GM18517 (cell line): ENCODE data around the gene MMP28.

Experiments
- ATAC-seq: cut with Tn5 transposase; IDR thresholded peaks from one replicate; pipeline ENCODE4 v1.9.1; 2021; ENCODE audit warnings: mild to moderate bottlenecking, moderate library complexity; ENCODE audit not compliant: unreplicated experiment

Gene MMP28

DNA sequence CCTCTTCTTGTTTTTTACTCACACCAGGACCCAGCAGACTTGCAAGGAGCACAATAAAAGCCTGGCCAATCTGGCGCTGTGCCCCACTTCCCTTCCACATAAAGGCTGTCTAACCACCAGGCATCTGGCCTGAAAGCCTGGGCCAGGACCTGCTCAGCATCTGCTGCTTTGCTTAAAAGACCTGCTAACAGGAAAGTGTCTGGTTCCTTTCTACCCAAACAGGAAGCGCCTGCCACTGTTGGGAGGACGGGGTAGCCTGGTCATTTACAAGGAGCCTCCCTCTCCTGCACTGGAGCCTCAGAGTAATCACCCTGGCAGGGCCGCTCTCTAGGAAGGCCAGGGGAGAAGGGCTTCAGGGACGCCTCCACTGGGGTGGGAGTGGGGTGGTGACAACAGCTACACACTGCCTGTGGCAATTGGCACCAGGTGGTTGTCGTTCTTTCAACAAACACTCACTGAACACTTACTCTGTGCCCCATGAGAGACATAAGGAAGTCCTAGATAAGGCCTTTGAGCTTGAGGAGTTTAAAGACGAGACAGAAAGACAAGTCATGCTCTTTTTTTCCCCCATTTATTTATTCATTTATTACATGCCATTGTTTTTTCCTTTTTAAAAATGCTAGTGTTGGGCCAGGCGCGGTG, 6.3 kb upstream of the MMP28 start:
- ATAC-seq, result no peak

DNA sequence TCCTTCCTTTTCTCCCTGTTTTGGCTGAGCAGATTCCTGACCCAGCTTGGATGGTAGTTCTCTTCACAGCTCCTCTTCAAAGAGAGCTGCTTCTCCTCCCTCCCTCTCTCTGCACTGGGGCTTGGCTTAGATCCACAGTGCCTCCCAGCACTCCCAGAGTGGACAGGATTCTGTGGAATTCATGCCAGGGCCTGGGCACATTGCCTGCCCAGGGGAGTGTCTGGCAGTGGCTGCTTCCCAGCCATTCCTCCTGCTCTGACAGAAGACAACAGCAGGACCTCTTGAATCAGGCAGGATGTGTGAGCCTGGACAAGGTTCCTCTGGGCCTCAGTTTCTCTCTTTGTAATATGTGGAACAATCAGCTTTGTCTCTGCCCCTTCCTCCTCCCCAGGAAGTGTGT, 4.5 kb upstream of the MMP28 start:
- ATAC-seq, result no peak

DNA sequence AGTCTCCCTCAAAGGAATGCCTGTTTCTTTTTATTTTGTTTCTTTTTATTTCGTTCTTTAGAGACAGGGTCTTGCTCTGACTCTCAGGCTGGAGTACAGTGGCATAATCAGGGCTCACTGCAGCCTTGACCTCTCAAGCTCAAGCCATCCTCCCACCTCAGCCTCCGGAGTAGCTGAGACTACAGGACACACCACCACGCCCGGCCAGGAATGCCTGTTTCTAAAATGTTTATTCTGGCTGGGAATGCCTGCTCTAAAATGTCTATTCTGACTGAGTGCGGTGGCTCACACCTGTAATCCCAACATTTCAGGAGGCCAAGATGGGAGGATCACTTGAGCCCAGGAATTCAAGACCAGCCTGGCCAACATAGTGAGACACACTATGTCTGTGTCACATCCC, 2.5 kb upstream of the MMP28 start:
- no peak for ATAC-seq

DNA sequence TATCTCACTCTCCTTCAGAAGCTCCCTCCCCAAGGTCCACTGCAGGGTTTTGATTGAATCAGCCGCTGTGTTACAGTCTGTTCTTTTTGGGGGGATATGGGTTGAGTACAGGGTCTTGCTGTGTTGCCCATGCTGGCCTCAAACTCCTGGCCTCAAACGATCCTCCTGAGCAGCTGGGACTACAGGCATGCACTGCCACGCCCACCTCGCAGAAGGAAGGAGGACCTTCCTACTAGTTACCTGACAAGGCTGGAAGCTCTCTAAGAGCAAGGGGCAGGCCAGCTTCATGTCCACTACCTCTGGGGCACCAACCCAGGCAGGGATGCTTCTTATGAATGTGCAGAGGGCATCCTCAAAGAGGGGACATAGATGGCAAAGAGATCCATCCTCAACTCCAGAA, 1.9 kb upstream of the MMP28 start:
- no peak for ATAC-seq

DNA sequence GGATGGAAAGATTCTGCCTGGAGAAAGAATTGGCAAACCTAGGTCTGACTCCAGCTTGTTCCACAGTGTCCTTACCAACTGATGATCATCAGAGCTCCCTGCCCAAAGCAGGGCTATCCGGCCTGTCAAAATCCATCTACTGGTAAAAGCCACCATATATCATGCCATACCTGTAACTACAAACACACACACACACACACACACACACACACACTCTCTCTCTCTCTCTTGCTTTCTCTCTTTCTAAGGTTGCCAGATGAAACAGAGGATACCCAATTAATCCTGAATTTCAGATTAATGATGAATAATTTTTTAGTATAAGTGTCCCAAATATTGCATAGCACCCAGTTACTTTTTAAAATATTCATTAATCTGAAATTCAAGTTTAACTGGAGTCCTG, 1.5 kb upstream of the MMP28 start:
- no peak for ATAC-seq

DNA sequence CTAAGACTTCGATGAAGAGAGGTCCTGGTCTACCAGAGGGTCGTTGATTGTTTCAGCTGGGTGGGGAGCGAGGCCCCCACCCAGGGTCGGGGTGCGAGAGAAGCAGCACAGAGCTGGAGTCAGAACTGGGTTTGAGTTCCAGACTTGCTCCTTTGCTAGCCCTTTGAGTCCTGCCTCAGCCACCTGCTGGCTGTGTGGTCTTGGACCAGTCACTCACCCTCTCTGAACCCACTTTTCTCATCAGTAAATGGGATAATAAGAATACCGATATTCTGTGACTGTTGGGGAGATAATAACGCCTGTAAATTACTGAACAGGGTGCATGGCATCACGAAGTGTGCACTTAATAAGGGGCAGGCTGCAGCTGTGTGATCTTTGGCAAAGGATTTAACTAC, 427 bp upstream of the MMP28 start:
- no peak for ATAC-seq

DNA sequence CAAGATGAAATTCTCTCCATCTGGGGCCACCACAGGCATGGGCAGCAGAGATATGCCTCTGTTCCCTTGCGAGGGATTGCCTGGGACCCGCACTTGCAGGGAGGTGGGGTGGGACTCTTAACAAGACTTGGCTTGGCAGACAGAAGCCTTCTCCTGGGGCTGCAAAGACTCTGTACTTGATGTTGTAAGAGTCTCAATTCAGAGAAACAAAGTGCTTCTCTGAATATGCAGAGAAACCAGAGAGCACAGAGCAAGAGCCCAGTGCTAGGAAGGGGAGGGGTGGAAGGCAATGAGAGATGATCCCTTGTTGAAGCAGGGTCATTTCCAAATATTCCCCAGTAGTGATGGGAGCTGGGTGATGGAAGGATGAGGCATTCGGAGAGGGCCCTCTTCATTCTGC, 2.2 kb downstream of the MMP28 start:
- no peak for ATAC-seq

DNA sequence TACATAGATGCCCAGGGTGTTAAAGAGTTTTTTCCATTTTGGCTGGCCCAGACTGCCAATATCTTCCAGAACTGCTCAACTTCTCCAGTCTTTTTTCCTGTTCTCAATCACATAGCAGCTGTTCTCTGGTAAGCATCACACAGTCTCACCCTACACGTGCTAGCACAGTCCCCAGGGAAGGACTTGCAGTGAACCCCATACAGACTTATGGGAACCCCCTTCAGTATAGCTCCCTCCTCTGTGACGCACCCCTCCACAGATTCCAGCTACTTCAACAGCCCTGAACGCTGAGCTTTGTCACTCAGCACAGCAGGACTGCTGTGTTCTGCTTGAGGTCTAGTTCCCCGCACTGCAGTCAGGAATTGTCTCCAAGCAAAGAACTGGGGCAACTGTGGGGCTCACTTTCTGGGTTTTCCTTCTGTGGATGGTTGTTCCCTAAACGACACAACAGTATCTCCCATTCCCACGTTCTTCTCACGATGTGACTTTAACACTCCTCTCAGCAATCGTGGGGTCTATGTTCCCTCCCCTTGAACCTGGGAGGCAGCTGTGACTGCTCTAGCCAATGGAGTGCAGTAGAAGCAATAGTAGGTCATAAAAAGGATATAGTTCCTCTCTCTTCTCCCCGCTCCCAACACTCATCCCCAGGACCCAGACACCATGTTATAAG, 3.6 kb downstream of the MMP28 start:
- no peak for ATAC-seq

DNA sequence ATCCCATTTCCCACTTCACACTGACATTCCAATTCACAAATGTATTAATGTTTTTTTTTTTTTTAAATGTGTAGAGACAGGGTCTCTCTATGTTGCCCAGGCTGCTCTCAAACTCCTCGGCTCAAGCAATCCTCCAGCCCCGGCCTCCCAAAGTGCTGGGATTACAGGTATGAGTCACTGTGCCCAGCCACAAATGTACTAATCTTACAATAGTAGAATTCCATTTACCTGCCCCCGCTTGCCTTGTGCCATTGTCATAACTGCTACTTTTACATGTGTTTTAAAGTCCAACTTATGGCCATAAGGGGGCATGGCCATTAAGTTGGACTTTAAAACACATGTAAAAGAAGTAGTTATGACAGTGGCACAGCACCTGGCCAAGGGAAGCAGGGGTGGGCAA, 4.6 kb downstream of the MMP28 start:
- ATAC-seq, result no peak

DNA sequence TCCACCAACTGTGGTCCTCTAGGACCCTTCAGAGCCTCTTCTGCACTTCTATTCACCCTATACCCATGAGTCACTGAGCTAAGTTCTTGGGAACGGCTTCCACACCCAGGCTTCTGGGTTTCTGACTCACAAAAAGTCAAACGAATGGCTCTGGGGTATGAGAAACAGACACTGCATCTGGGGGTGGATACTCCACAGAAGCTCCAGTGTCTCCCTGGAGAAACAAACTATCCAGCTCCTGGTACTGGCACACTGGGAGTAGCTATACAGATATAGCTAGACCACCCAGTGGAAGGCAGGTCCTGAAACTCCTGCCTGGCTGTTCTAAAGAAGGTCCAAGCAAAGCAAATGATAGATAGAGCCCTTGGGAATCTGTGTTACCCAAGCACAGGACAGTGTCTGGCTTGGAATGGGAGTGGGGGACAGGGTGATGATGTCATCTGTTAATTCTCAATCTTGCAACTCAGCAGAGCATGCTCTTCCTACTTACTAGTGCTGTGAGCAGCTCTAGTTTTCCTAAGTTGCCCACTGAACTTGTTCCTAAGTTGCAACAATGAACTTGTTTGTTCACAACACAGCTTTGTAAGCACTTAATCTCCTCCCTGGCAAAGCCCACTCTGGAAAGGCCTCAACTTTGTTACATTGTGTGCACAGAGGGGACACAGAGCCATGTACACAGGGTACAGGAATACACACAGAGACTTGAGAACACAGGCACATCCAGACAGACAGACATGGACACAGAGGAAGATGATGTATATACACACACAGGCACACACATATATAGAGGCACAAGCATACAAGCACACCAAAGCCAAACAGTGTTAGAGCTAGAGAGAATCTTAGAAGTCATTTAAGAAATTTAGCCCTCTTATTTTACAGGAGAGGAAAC, 6.7 kb downstream of the MMP28 start:
- ATAC-seq, result no peak

DNA sequence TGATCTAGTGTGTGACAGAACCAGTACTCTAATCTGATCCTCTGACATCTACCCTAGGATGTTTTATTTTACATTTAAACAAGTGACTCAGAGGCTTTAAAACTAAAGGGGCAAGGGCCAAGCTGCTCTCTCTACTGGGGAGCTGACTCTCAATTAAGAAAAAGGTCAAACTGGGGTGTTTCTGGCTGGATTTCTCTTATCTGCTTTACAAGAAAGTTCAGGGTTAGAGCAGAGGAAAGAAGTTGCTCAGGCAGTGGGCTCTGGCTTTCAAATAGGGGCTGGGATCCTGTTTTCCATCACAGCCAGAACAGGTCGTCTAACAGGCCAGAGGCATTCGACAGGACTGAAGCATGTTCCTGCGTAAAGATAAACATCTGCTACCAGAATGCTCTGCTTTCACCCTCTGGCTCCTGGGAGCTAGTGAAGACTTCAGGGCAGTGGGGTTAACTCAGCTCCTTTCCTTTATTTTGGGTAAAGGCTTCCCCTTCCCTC, 8.5 kb downstream of the MMP28 start:
- no peak for ATAC-seq

DNA sequence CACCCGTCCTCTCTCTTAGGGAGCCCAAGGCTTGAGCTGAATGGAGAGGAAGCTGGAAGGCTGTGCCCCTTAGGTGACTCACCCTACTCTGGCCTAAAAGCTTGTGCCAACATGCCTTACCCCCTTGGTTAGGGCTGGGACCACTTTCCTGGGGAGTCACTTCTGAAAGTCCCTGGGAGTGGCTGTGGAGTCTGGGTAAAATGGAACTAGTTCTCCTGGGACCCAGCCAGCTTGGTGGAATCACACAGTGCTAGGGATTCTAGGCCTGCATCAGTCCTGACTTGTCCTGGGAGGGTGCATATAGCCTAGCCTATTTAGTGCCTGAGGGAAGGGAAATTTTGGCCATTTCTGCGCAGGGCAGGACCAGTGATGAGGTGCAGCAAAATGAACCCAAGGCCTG, 10.5 kb downstream of the MMP28 start:
- no peak for ATAC-seq

DNA sequence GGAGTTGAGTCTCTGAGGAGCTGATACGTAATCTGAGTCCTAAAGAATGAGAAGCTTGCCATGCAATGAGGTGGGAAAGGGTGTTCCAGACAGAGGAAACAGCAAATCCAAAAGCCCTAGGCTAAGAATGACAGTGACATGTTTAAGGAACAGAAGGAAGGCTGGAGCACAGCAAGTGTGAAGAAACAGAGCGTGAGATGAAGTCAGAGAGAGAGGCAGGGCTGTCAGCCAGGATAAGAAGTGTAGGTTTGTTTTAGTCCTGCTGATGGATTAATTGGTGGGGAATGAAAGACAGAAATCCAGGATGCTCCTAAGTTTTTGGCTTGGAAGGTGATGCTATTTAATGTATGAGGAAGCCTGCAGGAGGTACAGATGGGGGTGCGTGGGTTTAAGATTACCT, 14.5 kb downstream of the MMP28 start:
- ATAC-seq, result no peak

DNA sequence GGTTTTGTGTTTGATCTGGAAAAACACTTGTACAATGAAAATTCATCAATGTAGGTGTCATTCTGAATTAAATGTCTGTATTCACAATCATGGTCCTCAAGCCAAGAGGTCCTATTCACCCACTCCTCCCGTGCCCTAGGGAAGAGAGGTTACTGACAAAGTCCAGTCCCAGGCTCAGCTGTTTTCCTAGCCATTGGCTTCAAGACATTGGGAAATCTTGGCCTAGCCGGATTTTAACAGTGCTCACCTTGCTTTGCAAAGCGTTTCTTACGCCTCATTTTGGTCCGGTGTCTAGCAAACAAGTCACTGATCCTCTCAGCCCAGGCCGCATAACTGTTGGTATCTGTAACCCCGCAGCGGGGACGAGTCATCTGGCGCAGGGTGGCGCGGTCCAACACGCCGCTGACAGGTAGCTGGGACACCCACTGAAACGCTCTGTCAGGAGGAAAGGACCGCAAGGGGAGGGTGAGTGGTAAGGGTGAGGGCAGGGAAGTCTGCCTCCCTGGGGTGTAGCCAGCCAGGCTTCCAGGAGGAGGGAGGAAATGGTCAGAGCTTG, 16.7 kb downstream of the MMP28 start:
- ATAC-seq, result no peak

DNA sequence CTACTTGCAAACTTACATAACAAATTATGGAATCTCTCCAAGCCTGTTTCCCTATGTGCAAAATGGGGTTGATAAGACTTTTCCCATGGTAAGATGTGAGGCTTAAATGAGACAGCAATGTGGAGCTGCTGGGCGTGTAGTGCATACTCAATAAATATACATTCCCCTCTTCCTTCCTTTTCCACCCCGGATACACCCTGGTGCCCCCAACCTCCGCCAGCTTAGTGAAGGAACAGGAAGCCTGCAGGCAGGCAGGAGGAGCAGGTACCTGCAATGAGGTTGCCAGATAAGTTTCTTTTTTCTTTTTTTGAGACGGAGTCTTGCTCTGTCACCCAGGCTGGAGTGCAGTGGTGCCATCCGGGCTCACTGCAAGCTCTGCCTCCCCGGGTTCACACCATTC, 19.9 kb downstream of the MMP28 start:
- no peak for ATAC-seq

DNA sequence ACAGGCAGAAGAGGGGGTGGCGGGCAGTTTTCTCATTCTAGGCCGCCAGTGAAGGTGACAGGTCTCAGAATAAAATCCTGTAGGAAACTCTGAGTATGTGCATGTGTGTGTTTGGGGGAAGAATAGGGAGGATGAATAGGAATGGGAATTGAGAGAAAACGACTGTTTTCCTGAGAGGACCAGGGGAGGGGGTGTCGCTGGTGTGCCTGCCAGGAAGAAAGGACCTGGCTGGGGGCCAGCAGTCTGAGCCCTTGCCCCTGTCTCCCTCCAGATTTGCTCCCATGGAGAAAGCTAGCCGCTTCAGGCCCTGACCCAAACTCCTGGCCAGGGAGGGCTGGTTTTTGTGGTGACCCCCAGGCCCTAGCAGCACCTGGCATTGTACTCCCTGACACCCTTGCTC, 20.4 kb downstream of the MMP28 start:
- no peak for ATAC-seq

DNA sequence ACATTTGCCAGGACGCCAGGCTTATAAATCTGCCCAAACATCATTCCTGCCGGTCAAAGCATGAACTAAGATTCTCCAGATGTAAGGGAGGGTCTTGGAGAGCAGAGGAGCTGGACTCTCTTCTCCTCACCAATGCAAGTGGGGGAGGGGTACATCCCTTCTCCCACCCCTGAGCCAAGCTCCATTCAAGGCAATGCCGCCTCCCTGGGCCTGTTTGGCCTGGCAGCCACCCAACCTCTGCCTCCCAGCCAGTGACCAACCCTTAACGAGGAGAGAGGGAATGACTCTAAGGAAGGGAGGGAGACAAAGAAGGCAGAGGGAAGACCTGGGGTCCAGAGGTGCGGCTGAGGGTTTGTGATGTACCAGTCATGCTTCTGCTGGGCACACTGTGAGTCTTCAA, 20.9 kb downstream of the MMP28 start:
- no peak for ATAC-seq

DNA sequence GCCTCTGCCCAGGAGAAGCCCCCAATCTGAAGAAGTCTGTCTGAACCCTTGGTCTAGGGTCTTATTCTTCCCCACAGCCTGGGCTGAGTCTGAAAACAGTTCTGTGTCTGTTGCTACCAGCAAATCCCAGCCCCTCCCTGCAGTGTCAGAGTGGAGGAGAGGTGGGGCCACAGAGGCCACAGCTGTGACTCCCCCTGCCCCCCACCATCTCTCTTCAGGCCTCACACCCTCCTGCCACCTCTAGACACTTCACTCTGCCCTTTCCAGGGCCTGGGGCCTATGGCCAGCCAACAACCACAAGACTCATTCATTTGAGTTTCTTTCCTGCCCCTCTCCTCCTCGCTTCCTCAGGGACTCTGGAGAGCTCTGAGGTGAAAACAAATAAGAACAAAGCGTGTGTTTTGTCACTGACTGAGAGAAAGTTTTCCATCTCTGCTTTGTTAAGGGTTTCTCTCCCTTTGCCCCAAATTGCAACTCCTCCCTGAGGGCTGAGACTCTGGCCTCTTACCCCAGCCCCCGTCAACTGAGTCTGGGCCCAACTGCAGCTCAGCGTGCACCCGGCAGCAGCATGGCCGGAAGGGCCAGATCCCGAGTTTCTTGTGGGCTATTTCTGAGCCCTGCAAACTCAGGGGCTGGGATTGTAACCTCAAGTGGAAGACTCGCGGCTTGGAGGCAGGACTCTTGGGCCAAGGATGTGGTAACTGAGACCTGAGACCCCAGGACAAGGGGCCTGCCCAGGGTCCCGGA, 21.6 kb downstream of the MMP28 start:
- ATAC-seq, result no peak

DNA sequence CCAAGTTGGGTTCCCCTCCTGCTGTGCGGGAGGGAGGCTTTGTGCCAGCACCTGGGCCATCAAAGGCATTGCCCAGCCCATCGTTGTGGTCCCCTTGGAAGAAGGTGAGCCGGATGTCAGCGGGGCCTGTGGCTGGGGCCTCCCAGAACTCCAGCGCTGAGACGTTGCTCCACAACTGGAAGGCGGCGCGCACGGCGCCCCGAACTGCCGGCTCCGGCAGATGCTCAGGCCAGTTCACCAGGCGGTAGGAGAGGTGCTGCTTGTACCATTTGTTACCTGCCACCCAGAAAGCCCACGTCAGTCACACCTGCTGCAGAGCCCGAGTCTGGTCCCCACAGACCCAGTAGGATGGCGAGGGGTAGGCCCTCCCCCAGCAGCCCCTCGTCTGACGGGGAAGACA, 22.3 kb downstream of the MMP28 start:
- no peak for ATAC-seq

DNA sequence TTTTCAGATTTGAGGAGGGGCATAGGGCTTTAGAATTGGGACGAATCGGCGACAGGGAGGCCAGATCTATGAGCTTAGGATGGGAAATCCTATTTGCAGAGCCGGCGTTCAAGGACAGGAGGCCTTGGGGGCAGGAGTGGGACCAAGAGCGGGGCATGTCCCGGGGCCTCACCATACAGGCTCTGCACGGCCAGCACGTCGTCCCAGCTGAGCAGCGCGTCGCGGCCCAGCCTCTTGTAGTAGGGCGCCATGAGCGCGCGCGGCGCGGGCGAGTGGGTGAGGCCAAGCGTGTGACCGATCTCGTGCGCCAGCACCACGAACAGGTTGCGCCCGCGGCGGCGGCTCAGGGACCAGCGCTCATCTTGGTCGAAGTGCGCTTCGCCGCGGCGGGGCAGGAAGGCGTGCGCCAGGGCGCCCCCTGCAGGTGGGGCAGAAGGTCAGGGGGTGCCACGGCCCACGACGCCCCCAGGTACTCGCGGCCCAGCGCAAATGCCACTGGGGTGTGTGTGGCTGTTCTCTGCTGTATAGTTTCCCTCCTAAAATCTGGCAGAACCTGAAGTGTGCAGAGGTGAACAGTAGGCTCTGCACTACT, 25.4 kb downstream of the MMP28 start:
- no peak for ATAC-seq

DNA sequence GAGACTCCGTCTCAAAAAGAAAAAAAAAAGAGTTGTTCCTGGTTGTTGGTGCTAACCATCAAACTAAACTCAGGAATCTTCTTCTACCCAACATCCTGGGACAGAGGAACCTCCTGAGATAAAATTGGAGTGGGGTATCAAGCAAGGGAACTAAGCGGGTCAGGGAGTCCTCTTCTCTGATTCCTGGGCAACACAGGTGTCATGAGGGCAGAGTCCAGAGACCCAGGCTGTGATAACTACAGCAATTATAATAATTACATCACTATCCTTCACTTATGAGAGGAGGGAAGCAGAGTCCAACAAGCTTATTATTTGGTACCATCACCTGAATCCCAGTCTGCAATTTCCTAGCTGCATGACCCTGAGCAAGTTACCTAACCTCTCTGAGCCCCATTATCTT, 26.6 kb downstream of the MMP28 start:
- no peak for ATAC-seq
